ENCODE results near the gene SNTG2. TPM values are rescaled to one million over a fixed set of nuclear protein-coding genes. Genes with fewer than 3 reads are reported as not detected.

Gene SNTG2
- total and polyA plus RNA-seq, 2 of the 13 experiments (the other 11 are each of a cell fraction or from before 2014, with no cell fraction given) = not detected

GRCh38 chr2:1140389-1141003 is 189.8 kb downstream of the SNTG2 start (continued):
- peak; percentile 53; the same call in 1 of the 2 replicates for TF ChIP-seq CBX5 (CRISPR knock-in tag; IDR thresholded peaks at IDR 0.05; ENCODE audit: borderline replicate concordance)
- peak; percentile 19; the same call in 1 of the 2 replicates for TF ChIP-seq GABPB1 (CRISPR knock-in tag; IDR thresholded peaks at IDR 0.05)
- TF ChIP-seq CCDC6 (CRISPR knock-in tag; IDR thresholded peaks at IDR 0.05) = no peak
- TF ChIP-seq ZNF557 (CRISPR knock-in tag; IDR thresholded peaks at IDR 0.05) = 0 out of 2 replicates have a peak, but pooled peaks have one; percentile 33
- TF ChIP-seq, protein P1, sequence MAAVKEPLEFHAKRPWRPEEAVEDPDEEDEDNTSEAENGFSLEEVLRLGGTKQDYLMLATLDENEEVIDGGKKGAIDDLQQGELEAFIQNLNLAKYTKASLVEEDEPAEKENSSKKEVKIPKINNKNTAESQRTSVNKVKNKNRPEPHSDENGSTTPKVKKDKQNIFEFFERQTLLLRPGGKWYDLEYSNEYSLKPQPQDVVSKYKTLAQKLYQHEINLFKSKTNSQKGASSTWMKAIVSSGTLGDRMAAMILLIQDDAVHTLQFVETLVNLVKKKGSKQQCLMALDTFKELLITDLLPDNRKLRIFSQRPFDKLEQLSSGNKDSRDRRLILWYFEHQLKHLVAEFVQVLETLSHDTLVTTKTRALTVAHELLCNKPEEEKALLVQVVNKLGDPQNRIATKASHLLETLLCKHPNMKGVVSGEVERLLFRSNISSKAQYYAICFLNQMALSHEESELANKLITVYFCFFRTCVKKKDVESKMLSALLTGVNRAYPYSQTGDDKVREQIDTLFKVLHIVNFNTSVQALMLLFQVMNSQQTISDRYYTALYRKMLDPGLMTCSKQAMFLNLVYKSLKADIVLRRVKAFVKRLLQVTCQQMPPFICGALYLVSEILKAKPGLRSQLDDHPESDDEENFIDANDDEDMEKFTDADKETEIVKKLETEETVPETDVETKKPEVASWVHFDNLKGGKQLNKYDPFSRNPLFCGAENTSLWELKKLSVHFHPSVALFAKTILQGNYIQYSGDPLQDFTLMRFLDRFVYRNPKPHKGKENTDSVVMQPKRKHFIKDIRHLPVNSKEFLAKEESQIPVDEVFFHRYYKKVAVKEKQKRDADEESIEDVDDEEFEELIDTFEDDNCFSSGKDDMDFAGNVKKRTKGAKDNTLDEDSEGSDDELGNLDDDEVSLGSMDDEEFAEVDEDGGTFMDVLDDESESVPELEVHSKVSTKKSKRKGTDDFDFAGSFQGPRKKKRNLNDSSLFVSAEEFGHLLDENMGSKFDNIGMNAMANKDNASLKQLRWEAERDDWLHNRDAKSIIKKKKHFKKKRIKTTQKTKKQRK (IDR thresholded peaks at IDR 0.05; ENCODE audit: low read length) = no peak
- no peak for TF ChIP-seq FOXP1 (IDR thresholded peaks at IDR 0.05)
- no peak for TF ChIP-seq FOXP1 (CRISPR knock-in tag; IDR thresholded peaks at IDR 0.05)

GRCh38 chr2:1141079-1141478 is 190.4 kb downstream of the SNTG2 start:
- intact Hi-C loops (cut with micrococcal nuclease; ENCODE audit: unreplicated experiment) (no loop called here), in situ Hi-C loops (cut with HindIII; ENCODE audit: extremely low pct_ligation_motif_present, low pct_unique_long_range_greater_than_20kb) (loop anchor here (25.0 kb wide), 2 partner anchors 396 to 429 kb away; no protein-coding TSS in a partner anchor)
- Histone ChIP-seq H3K4me3 (replicated peaks in 1 of 3; ENCODE audit: insufficient read depth in 1 of 3, low read depth in 2 of 3, low read length in 3 of 3) (no peak overlapping the region), H3K4me1 (ENCODE audit: insufficient read depth, low read length) (no peaks in the 10 kb centered on the region), H3K9ac (ENCODE audit: insufficient read depth, low read depth, low read length) (no peak overlapping the region), H3K27me3 (ENCODE audit: control insufficient read depth in 1 of 2, insufficient read depth in 2 of 2, low read length in 2 of 2) (peaks cover 0 to 9% of the 10 kb centered on the region in 2 experiments; a peak in 1 of 5 replicates), H3K79me2 (ENCODE audit: insufficient read depth, low read length) (no peaks in the 10 kb centered on the region), H4K20me1 (ENCODE audit: insufficient read depth, low read length) (no peaks in the 10 kb centered on the region), H3K9me3 (ENCODE audit: low read length) (no peaks in the 10 kb centered on the region), H3K4me2 (ENCODE audit: low read depth, low read length) (no peak overlapping the region), H3K36me3 (replicated peaks in 1 of 2; ENCODE audit: control insufficient read depth in 1 of 2, insufficient read depth in 2 of 2, low read length in 2 of 2) (no peaks in the 10 kb centered on the region), H3K27ac (ENCODE audit: extremely low read length, insufficient read depth, low read length) (no peak overlapping the region), H2AFZ (ENCODE audit: low read length) (no peak overlapping the region)
- DNase-seq (ENCODE audit: low spot score) (no peak), ATAC-seq (no peak), FAIRE-seq (no peak)
- ChIA-PET CTCF (ENCODE audit: low intra/inter-chr PET ratio, low total read pairs) (no interaction called here), POLR2A (no interaction called here)
- no TSS peak for BruUV-seq (replicated peaks)
- 3% methylated on average over 7 of the region's 7 CpGs for WGBS (ENCODE audit: low lambda C conversion rate)
- TF ChIP-seq HES4 (CRISPR knock-in tag; IDR thresholded peaks at IDR 0.05; ENCODE audit: borderline replicate concordance) (no peak), FOXJ3 (CRISPR knock-in tag; IDR thresholded peaks at IDR 0.05; ENCODE audit: borderline replicate concordance) (no peak), HNF4G (IDR thresholded peaks at IDR 0.05; ENCODE audit: borderline replicate concordance, low read depth, low read length) (no peak), HNF4G (CRISPR knock-in tag; IDR thresholded peaks at IDR 0.05; ENCODE audit: borderline replicate concordance, low read depth) (no peak), MED1 (CRISPR knock-in tag; IDR thresholded peaks at IDR 0.05) (no peak), ZNF44 (CRISPR knock-in tag; IDR thresholded peaks at IDR 0.05) (no peak), TARDBP (CRISPR knock-in tag; IDR thresholded peaks at IDR 0.05) (no peak), ZNF558 (CRISPR knock-in tag; IDR thresholded peaks at IDR 0.05; ENCODE audit: borderline replicate concordance) (no peak), PATZ1 (CRISPR knock-in tag; IDR thresholded peaks at IDR 0.05) (no peak), ZNF572 (CRISPR knock-in tag; IDR thresholded peaks at IDR 0.05) (no peak)
- TF ChIP-seq, protein P2, sequence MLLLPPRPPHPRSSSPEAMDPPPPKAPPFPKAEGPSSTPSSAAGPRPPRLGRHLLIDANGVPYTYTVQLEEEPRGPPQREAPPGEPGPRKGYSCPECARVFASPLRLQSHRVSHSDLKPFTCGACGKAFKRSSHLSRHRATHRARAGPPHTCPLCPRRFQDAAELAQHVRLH (CRISPR knock-in tag; IDR thresholded peaks at IDR 0.05; ENCODE audit: borderline replicate concordance, low read depth) = no peak
